Caco-2 (cell line): ENCODE results near the gene CRADD. TPM values are rescaled to one million over a fixed set of nuclear protein-coding genes. Genes with fewer than 3 reads are reported as not detected.
A peak's percentile ranks its signal among the peaks of the same experiment; 100 is the strongest.

Experiments
- BruUV-seq: library from RNA; stranded (reverse); fragments of 400-500 nt; replicated peaks from 2 replicates; lab custom pipeline; 2021; lab: Mats Ljungman, UMichigan
- CTCF ChIA-PET: fragments of 300-600 bp; sonication (Branson Sonifier 250); formaldehyde crosslinking; loops from one replicate; lab custom pipeline; 2022; ENCODE audit warnings: antibody characterized with exemption; lab: Charles Lee
- POLR2A ChIA-PET: fragments of 300-600 bp; sonication (Branson Sonifier 250); formaldehyde crosslinking; loops from one replicate; lab custom pipeline; 2022; ENCODE audit warnings: antibody characterized with exemption; lab: Charles Lee
- DNase-seq, 2 experiments: peaks; one replicate each; pipeline versions ENCODE4 v3.0.0 to v3.0.0-alpha.2; 2020 to 2022
- H3K27me3 ChIP-seq: replicated peaks from 2 replicates; pipeline ENCODE4 v1.6.0; 2011; ENCODE audit warnings: low read length; ENCODE audit not compliant: control insufficient read depth, insufficient read depth
- H3K36me3 ChIP-seq: 2 replicates; pipeline ENCODE4 v1.5.1; 2011; ENCODE audit warnings: low read length; ENCODE audit not compliant: control insufficient read depth, insufficient read depth
- H3K4me1 ChIP-seq: fragments of 250-450 bp; sonication (Bioruptor Pico); 2 replicates; pipeline ENCODE4 v1.5.1; 2020; ENCODE audit warnings: mild to moderate bottlenecking
- H3K4me3 ChIP-seq: 2 replicates; pipeline ENCODE4 v1.5.1; 2011; ENCODE audit warnings: low read depth, mild to moderate bottlenecking, control low read depth, low read length
- H3K9me3 ChIP-seq: fragments of 250-450 bp; sonication (Bioruptor Pico); 2 replicates; pipeline ENCODE4 v1.5.1; 2020; ENCODE audit warnings: mild to moderate bottlenecking, moderate library complexity
- H3K27ac Mint-ChIP-seq: one replicate; pipeline ENCODE4 v1.8.0; 2022; ENCODE audit warnings: mixed read lengths; ENCODE audit not compliant: unreplicated experiment
- H3K27me3 Mint-ChIP-seq: one replicate; pipeline ENCODE4 v1.8.0; 2022; ENCODE audit warnings: mixed read lengths; ENCODE audit not compliant: insufficient read depth, unreplicated experiment
- H3K36me3 Mint-ChIP-seq: one replicate; pipeline ENCODE4 v1.8.0; 2022; ENCODE audit warnings: mild to moderate bottlenecking, mixed read lengths; ENCODE audit not compliant: insufficient read depth, unreplicated experiment
- H3K4me1 Mint-ChIP-seq: one replicate; pipeline ENCODE4 v1.8.0; 2022; ENCODE audit warnings: low read depth, mixed read lengths; ENCODE audit not compliant: unreplicated experiment
- H3K4me3 Mint-ChIP-seq: one replicate; pipeline ENCODE4 v1.8.0; 2022; ENCODE audit warnings: mild to moderate bottlenecking, moderate library complexity, mixed read lengths; ENCODE audit not compliant: unreplicated experiment
- H3K9me3 Mint-ChIP-seq: one replicate; pipeline ENCODE4 v1.8.0; 2022; ENCODE audit warnings: mixed read lengths; ENCODE audit not compliant: unreplicated experiment
- intact Hi-C: fragments of 100-400 bp; cut with micrococcal nuclease; formaldehyde crosslinking; loops from one replicate; pipeline ENCODE4 v1.10.0; 2022; ENCODE audit not compliant: unreplicated experiment
- total RNA-seq: library from RNA; stranded (reverse); gene quantifications from 2 replicates; pipeline ENCODE4 v1.2.3, GENCODE V29; 2022
- TF ChIP-seq, protein P1 (sequence below), 2 experiments: fragments of 200-600 bp in 1 of 2; IDR thresholded peaks; 1 replicate in 1 of 2; 2 replicates in 1 of 2; pipeline versions ENCODE4 v1.5.1 to v1.8.0; 2011 to 2022; ENCODE audit warnings: antibody characterized with exemption in 1 of 2, control low read depth in 1 of 2, inconsistent platforms in 1 of 2, low read depth in 1 of 2, low read length in 1 of 2, mild to moderate bottlenecking in 1 of 2, moderate library complexity in 1 of 2; ENCODE audit not compliant: insufficient read depth in 1 of 2, severe bottlenecking in 1 of 2, unreplicated experiment in 1 of 2

The CRADD gene
- total RNA-seq, 1 experiment from 2014 or later, result 29.2 TPM

DNA sequence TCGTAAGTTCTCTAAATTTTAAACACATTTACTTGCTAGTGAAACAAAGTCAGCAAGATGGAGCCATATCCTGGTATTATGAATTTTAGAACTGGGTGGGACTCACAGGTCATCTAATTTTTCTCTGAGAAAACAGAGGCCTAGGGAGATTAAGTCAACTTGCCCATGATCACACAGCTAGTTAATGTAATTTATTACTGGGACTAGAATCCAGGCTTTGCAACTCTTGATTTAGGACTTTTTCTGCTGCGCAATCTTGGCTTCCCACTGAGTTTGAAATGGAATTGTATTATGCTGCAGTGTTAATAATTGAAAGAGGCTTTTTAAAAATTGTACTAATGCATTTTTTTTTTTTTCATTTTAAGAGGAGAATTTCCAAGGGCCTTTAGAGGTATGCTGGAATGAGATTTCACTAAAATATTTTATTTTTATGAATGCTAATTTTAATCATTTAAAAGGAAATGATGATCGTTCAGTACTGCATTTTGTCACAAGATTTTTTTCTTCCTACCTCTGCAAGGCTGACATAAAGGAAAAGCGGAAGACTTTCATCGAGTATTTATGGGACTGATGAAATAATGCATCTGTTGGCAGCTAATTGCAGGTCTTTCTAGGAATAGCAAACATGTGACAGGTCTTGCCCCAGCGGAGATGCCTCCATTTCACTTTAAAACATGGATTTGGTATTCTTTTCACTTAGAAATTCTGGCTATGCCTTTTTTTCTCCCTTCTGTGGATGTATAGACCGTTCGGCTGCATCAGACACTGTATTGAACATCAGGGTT is 9.6 kb downstream of the CRADD start:
- no peaks in the 10 kb centered on the region for H3K36me3 Mint-ChIP-seq
- H3K4me3 Mint-ChIP-seq, result no peak overlapping the region
- no TSS peak for BruUV-seq
- H3K27ac Mint-ChIP-seq, result no peak overlapping the region
- Histone ChIP-seq H3K4me3 (no peak overlapping the region), H3K36me3 (no peaks in the 10 kb centered on the region), H3K9me3 (no peaks in the 10 kb centered on the region), H3K27me3 (no peaks in the 10 kb centered on the region), H3K4me1 (peaks cover 25% of the 10 kb centered on the region)
- POLR2A ChIA-PET, result no interaction called here
- intact Hi-C loops, result no loop called here
- DNase-seq, result no peak
- CTCF ChIA-PET, result interaction anchor here (0.8 kb wide), 1 partner anchor 15 kb away, joined by 3 read pairs; no protein-coding TSS in a partner anchor
- TF ChIP-seq, protein P1, sequence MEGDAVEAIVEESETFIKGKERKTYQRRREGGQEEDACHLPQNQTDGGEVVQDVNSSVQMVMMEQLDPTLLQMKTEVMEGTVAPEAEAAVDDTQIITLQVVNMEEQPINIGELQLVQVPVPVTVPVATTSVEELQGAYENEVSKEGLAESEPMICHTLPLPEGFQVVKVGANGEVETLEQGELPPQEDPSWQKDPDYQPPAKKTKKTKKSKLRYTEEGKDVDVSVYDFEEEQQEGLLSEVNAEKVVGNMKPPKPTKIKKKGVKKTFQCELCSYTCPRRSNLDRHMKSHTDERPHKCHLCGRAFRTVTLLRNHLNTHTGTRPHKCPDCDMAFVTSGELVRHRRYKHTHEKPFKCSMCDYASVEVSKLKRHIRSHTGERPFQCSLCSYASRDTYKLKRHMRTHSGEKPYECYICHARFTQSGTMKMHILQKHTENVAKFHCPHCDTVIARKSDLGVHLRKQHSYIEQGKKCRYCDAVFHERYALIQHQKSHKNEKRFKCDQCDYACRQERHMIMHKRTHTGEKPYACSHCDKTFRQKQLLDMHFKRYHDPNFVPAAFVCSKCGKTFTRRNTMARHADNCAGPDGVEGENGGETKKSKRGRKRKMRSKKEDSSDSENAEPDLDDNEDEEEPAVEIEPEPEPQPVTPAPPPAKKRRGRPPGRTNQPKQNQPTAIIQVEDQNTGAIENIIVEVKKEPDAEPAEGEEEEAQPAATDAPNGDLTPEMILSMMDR (IDR thresholded peaks at IDR 0.05; ENCODE audit: insufficient read depth in 1 of 2, low read depth in 1 of 2, low read length in 1 of 2, severe bottlenecking in 1 of 2, unreplicated experiment in 1 of 2), result no peak
- no peaks in the 10 kb centered on the region for H3K27me3 Mint-ChIP-seq
- H3K9me3 Mint-ChIP-seq, result peaks cover 2% of the 10 kb centered on the region
- peaks cover 46% of the 10 kb centered on the region for H3K4me1 Mint-ChIP-seq

DNA sequence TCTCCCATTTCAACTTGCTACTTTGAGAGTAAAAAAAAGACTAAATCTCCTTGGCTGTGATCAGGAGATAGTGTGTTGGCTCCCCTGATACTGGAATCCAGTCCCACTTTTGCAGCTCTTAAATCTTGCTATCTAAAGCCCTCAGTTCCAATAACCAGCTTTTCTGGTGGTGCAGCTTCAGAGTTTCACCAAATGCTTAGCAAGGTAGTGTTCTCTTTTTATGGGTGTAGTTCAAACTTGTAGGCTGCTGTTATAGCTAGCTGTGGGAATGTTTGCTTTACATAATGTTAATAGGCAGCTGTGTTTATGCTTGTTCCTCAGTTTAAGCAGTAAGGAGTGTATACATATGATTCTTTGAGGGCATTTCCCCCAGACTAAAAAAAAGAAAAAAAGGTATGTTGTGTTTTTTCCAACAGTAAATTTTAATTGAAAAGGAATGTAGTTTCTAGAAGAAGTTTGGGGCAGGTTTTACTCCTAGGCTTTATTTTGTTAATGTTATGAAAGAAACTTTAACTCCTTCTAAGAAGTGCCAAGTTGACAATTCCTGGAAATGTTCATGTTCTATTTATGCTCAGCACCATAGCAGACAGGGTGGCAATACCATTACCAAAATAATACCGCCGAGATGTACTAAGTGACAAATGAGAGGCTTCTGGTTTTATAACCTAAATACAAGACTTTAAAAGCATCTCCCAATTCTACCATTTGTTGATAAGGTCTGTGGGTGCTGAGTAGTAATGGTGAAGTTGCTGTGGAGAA is 12.1 kb downstream of the CRADD start:
- ChIA-PET CTCF (no interaction called here), POLR2A (no interaction called here)
- peak; percentile 49 to 65 for DNase-seq
- Mint-ChIP-seq H3K9me3 (peaks cover 15% of the 10 kb centered on the region), H3K36me3 (no peaks in the 10 kb centered on the region), H3K27ac (peak overlapping the region; percentile 91), H3K4me1 (peaks cover 41% of the 10 kb centered on the region), H3K27me3 (no peaks in the 10 kb centered on the region), H3K4me3 (peak overlapping the region; percentile 25)
- peaks cover 25% of the 10 kb centered on the region for H3K4me1 ChIP-seq
- TF ChIP-seq, protein P1 (IDR thresholded peaks at IDR 0.05; ENCODE audit: insufficient read depth in 1 of 2, low read depth in 1 of 2, low read length in 1 of 2, severe bottlenecking in 1 of 2, unreplicated experiment in 1 of 2), result no peak
- no peaks in the 10 kb centered on the region for H3K27me3 ChIP-seq
- no peaks in the 10 kb centered on the region for H3K36me3 ChIP-seq
- intact Hi-C loops, result no loop called here
- TSS peak; percentile 43 for BruUV-seq
- peaks cover 11% of the 10 kb centered on the region; the same call in 1 of the 2 replicates for H3K9me3 ChIP-seq
- no peak overlapping the region for H3K4me3 ChIP-seq

DNA sequence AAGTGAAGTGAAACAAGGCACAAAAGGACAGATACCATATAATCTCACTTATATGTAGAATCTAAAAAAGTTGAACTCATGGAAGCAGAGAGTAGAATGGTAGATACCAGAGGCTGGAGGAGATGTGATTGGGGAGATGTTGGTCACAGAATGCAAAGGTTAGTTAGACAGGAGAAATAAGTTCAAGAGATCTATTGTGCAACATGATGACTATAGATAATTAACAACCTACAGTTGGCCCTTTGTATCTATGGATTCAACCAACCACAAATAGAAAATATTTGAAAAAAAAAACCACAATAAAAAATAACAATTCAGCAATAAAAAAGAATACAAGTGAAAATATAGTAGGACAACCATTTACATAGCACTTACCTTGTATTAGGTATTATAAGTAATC is 19.3 kb downstream of the CRADD start:
- ChIA-PET CTCF (no interaction called here), POLR2A (no interaction called here)
- Mint-ChIP-seq H3K27me3 (no peaks in the 10 kb centered on the region), H3K27ac (peak overlapping the region; percentile 53), H3K9me3 (peaks cover 15% of the 10 kb centered on the region), H3K4me3 (peak overlapping the region; percentile 79), H3K36me3 (peaks cover 25% of the 10 kb centered on the region), H3K4me1 (peaks cover 34% of the 10 kb centered on the region)
- H3K4me1 ChIP-seq, result peaks cover 27% of the 10 kb centered on the region
- no peak overlapping the region for H3K4me3 ChIP-seq
- peaks cover 13% of the 10 kb centered on the region; the same call in 1 of the 2 replicates for H3K9me3 ChIP-seq
- BruUV-seq, result no TSS peak
- intact Hi-C loops, result loop anchor here (5.0 kb wide), 1 partner anchor 406 kb away; no protein-coding TSS in a partner anchor
- no peaks in the 10 kb centered on the region for H3K27me3 ChIP-seq
- TF ChIP-seq, protein P1 (IDR thresholded peaks at IDR 0.05; ENCODE audit: insufficient read depth in 1 of 2, low read depth in 1 of 2, low read length in 1 of 2, severe bottlenecking in 1 of 2, unreplicated experiment in 1 of 2), result no peak
- DNase-seq, result no peak
- no peaks in the 10 kb centered on the region for H3K36me3 ChIP-seq
